Activated naive CD4-positive, alpha-beta T cell treated with anti-CD3 and anti-CD28 coated beads, Interleukin-2, amount 10 ng/mL, durations not matched to agents 7 days and 5 days (primary cell): Measurements from ENCODE around the gene EVC2.

Experiments
- CTCF ChIA-PET: fragments of 350-600 bp; sonication (Branson Sonifier 250); formaldehyde crosslinking; loops from one replicate; lab custom pipeline; 2021; ENCODE audit warnings: antibody characterized with exemption; lab: Charles Lee
- DNase-seq: peaks from one replicate; pipeline ENCODE4 v3.0.0-alpha.2; 2020
- H3K27ac Mint-ChIP-seq: one replicate; pipeline ENCODE4 v1.8.0; 2021; ENCODE audit warnings: mild to moderate bottlenecking, moderate library complexity, mixed read lengths
- H3K27me3 Mint-ChIP-seq: one replicate; pipeline ENCODE4 v1.8.0; 2021; ENCODE audit warnings: mild to moderate bottlenecking, mixed read lengths
- H3K36me3 Mint-ChIP-seq: one replicate; pipeline ENCODE4 v1.8.0; 2021; ENCODE audit warnings: mixed read lengths
- H3K4me1 Mint-ChIP-seq: one replicate; pipeline ENCODE4 v1.8.0; 2021; ENCODE audit warnings: mixed read lengths
- H3K4me3 Mint-ChIP-seq: one replicate; pipeline ENCODE4 v1.8.0; 2021; ENCODE audit warnings: mild to moderate bottlenecking, moderate library complexity, mixed read lengths
- H3K9me3 Mint-ChIP-seq: one replicate; pipeline ENCODE4 v1.8.0; 2021; ENCODE audit warnings: mixed read lengths

The EVC2 gene, protein sequence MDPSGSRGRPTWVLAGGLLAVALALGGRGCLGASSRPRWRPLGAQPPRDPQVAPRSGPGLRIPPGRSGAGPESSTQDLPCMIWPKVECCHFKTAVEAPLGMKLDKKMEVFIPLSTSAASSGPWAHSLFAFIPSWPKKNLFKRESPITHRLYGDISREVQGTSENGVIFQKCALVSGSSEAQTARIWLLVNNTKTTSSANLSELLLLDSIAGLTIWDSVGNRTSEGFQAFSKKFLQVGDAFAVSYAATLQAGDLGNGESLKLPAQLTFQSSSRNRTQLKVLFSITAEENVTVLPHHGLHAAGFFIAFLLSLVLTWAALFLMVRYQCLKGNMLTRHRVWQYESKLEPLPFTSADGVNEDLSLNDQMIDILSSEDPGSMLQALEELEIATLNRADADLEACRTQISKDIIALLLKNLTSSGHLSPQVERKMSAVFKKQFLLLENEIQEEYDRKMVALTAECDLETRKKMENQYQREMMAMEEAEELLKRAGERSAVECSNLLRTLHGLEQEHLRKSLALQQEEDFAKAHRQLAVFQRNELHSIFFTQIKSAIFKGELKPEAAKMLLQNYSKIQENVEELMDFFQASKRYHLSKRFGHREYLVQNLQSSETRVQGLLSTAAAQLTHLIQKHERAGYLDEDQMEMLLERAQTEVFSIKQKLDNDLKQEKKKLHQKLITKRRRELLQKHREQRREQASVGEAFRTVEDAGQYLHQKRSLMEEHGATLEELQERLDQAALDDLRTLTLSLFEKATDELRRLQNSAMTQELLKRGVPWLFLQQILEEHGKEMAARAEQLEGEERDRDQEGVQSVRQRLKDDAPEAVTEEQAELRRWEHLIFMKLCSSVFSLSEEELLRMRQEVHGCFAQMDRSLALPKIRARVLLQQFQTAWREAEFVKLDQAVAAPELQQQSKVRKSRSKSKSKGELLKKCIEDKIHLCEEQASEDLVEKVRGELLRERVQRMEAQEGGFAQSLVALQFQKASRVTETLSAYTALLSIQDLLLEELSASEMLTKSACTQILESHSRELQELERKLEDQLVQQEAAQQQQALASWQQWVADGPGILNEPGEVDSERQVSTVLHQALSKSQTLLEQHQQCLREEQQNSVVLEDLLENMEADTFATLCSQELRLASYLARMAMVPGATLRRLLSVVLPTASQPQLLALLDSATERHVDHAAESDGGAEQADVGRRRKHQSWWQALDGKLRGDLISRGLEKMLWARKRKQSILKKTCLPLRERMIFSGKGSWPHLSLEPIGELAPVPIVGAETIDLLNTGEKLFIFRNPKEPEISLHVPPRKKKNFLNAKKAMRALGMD

GRCh38 chr4:5708449-5709206 lies at the start of gene EVC2:
TSS of gene EVC2 (minus strand) at chr4:5708559. CDS start at chr4:5708513, 46 bp downstream.
- Mint-ChIP-seq H3K4me1 (peaks cover 3% of the 10 kb centered on the region), H3K27me3 (peaks cover 66% of the 10 kb centered on the region), H3K9me3 (peaks cover 5% of the 10 kb centered on the region), H3K36me3 (no peaks in the 10 kb centered on the region), H3K27ac (no peak within 1 kb of the TSS), H3K4me3 (no peak within 1 kb of the TSS)
- no peak for DNase-seq
- CTCF ChIA-PET, result no interaction called here

- Mint-ChIP-seq H3K36me3 (no peaks in the 10 kb centered on the region), H3K9me3 (peaks cover 9% of the 10 kb centered on the region), H3K4me1 (no peaks in the 10 kb centered on the region), H3K4me3 (no peak overlapping the region), H3K27ac (no peak overlapping the region), H3K27me3 (no peaks in the 10 kb centered on the region)
- CTCF ChIA-PET, result no interaction called here
- DNase-seq, result no peak
Observed at GRCh38 chr4:5757954-5758353, 49.6 kb upstream of the EVC2 start.

GRCh38 chr4:5757536-5757935 lies 49.2 kb upstream of the EVC2 start:
- Mint-ChIP-seq H3K27ac (no peak overlapping the region), H3K36me3 (no peaks in the 10 kb centered on the region), H3K27me3 (no peaks in the 10 kb centered on the region), H3K4me1 (no peaks in the 10 kb centered on the region), H3K4me3 (no peak overlapping the region), H3K9me3 (peaks cover 9% of the 10 kb centered on the region)
- CTCF ChIA-PET, result no interaction called here
- DNase-seq, result no peak

DNA sequence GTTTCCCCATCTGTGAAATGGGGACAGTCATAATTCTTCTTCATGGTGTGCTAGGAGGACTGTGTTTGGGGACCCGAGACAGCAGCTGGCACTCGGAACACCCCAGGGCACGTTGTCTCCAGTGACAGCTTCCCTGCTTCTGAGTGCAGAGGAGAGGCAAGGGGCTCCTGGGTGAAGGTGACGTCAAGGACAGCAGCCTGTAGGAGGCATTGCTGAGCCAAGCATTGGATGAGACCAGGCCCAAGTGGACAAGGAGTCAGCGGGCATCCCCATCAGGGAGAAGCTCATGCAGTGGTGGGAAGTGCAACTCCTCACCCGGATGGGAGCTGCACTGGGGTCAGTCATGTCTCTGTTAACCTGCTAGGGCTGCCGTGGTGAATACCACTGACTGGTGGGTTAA lies 48.7 kb upstream of the EVC2 start:
- H3K36me3 Mint-ChIP-seq, result no peaks in the 10 kb centered on the region
- no peak for DNase-seq
- CTCF ChIA-PET, result no interaction called here
- no peaks in the 10 kb centered on the region for H3K27me3 Mint-ChIP-seq
- H3K27ac Mint-ChIP-seq, result no peak overlapping the region
- peaks cover 9% of the 10 kb centered on the region for H3K9me3 Mint-ChIP-seq
- H3K4me3 Mint-ChIP-seq, result no peak overlapping the region
- H3K4me1 Mint-ChIP-seq, result no peaks in the 10 kb centered on the region

GRCh38 chr4:5756271-5756670 lies 47.9 kb upstream of the EVC2 start:
- Mint-ChIP-seq H3K4me1 (no peaks in the 10 kb centered on the region), H3K27me3 (no peaks in the 10 kb centered on the region), H3K4me3 (no peak overlapping the region), H3K27ac (no peak overlapping the region), H3K9me3 (peaks cover 12% of the 10 kb centered on the region), H3K36me3 (no peaks in the 10 kb centered on the region)
- CTCF ChIA-PET, result no interaction called here
- DNase-seq, result no peak

- Mint-ChIP-seq H3K4me1 (no peaks in the 10 kb centered on the region), H3K9me3 (peaks cover 13% of the 10 kb centered on the region), H3K27ac (no peak overlapping the region), H3K27me3 (no peaks in the 10 kb centered on the region), H3K4me3 (no peak overlapping the region), H3K36me3 (no peaks in the 10 kb centered on the region)
- DNase-seq, result no peak
- CTCF ChIA-PET, result no interaction called here
Observed at GRCh38 chr4:5755679-5756078, 47.3 kb upstream of the EVC2 start.

GRCh38 chr4:5755161-5755560 lies 46.8 kb upstream of the EVC2 start:
- no peak for DNase-seq
- no peaks in the 10 kb centered on the region for H3K36me3 Mint-ChIP-seq
- H3K9me3 Mint-ChIP-seq, result peaks cover 12% of the 10 kb centered on the region
- H3K4me1 Mint-ChIP-seq, result no peaks in the 10 kb centered on the region
- CTCF ChIA-PET, result no interaction called here
- H3K27ac Mint-ChIP-seq, result no peak overlapping the region
- no peak overlapping the region for H3K4me3 Mint-ChIP-seq
- no peaks in the 10 kb centered on the region for H3K27me3 Mint-ChIP-seq

DNA sequence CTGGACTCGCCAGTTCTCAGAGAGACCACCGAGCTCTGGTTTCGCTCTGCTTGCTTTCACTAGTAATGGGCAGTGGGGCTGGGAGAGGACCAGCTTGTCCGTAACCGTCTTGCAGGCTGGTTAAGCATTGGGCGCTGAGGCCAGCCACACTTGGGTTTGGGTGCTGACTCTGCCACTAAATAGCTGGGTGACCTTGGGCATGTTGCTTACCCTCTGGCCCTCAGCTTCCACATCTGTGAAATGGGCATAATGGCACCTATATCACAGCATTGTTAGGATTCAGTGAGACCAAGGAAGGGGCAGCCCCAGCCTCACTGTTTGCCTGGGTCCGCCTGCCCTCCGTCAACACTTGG lies 46.1 kb upstream of the EVC2 start:
- Mint-ChIP-seq H3K4me3 (no peak overlapping the region), H3K9me3 (peaks cover 9% of the 10 kb centered on the region), H3K36me3 (no peaks in the 10 kb centered on the region), H3K27ac (no peak overlapping the region), H3K27me3 (no peaks in the 10 kb centered on the region), H3K4me1 (no peaks in the 10 kb centered on the region)
- DNase-seq, result no peak
- CTCF ChIA-PET, result no interaction called here

- Mint-ChIP-seq H3K36me3 (no peaks in the 10 kb centered on the region), H3K4me3 (no peak overlapping the region), H3K27me3 (no peaks in the 10 kb centered on the region), H3K27ac (no peak overlapping the region), H3K4me1 (no peaks in the 10 kb centered on the region), H3K9me3 (peaks cover 9% of the 10 kb centered on the region)
- CTCF ChIA-PET, result no interaction called here
- DNase-seq, result no peak
Observed at GRCh38 chr4:5753766-5754528, 45.6 kb upstream of the EVC2 start.

DNA sequence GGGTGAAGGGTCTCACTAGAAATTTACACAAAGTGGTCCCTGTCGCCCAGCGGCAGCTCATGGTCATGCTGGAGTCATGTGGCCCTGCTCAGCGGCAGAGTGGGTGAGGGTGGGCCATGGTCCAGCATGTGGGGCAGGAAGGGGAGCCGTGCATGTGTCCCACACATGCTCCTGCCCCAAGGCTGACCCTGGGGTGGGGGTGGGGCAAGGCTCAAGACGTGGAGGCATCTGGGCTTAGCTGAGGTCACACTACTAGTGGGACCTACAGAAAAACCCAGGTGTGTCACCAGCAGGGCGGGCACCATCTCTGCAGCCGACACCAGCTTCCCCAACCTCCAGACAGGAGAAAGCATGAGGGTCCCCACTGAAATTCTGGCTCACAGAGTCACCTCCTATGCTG lies 45.0 kb upstream of the EVC2 start:
- Mint-ChIP-seq H3K9me3 (peaks cover 9% of the 10 kb centered on the region), H3K27ac (no peak overlapping the region), H3K27me3 (no peaks in the 10 kb centered on the region), H3K4me1 (no peaks in the 10 kb centered on the region), H3K4me3 (no peak overlapping the region), H3K36me3 (no peaks in the 10 kb centered on the region)
- DNase-seq, result no peak
- CTCF ChIA-PET, result no interaction called here

- Mint-ChIP-seq H3K4me3 (no peak overlapping the region), H3K27ac (no peak overlapping the region), H3K27me3 (no peaks in the 10 kb centered on the region), H3K4me1 (no peaks in the 10 kb centered on the region), H3K9me3 (peaks cover 9% of the 10 kb centered on the region), H3K36me3 (no peaks in the 10 kb centered on the region)
- DNase-seq, result no peak
- CTCF ChIA-PET, result no interaction called here
Observed at GRCh38 chr4:5752376-5753184, 44.2 kb upstream of the EVC2 start.

GRCh38 chr4:5751666-5752375 lies 43.5 kb upstream of the EVC2 start:
- CTCF ChIA-PET, result no interaction called here
- Mint-ChIP-seq H3K36me3 (no peaks in the 10 kb centered on the region), H3K27ac (no peak overlapping the region), H3K4me1 (no peaks in the 10 kb centered on the region), H3K4me3 (no peak overlapping the region), H3K27me3 (no peaks in the 10 kb centered on the region), H3K9me3 (peaks cover 10% of the 10 kb centered on the region)
- no peak for DNase-seq
